GM19351 (cell line): Measurements from ENCODE around the gene CLMP.

Experiments used
- ATAC-seq: cut with Tn5 transposase; IDR thresholded peaks from one replicate; pipeline ENCODE4 v1.9.1; 2021; ENCODE audit warnings: mild to moderate bottlenecking, moderate library complexity; ENCODE audit not compliant: unreplicated experiment

CLMP gene, protein sequence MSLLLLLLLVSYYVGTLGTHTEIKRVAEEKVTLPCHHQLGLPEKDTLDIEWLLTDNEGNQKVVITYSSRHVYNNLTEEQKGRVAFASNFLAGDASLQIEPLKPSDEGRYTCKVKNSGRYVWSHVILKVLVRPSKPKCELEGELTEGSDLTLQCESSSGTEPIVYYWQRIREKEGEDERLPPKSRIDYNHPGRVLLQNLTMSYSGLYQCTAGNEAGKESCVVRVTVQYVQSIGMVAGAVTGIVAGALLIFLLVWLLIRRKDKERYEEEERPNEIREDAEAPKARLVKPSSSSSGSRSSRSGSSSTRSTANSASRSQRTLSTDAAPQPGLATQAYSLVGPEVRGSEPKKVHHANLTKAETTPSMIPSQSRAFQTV

DNA sequence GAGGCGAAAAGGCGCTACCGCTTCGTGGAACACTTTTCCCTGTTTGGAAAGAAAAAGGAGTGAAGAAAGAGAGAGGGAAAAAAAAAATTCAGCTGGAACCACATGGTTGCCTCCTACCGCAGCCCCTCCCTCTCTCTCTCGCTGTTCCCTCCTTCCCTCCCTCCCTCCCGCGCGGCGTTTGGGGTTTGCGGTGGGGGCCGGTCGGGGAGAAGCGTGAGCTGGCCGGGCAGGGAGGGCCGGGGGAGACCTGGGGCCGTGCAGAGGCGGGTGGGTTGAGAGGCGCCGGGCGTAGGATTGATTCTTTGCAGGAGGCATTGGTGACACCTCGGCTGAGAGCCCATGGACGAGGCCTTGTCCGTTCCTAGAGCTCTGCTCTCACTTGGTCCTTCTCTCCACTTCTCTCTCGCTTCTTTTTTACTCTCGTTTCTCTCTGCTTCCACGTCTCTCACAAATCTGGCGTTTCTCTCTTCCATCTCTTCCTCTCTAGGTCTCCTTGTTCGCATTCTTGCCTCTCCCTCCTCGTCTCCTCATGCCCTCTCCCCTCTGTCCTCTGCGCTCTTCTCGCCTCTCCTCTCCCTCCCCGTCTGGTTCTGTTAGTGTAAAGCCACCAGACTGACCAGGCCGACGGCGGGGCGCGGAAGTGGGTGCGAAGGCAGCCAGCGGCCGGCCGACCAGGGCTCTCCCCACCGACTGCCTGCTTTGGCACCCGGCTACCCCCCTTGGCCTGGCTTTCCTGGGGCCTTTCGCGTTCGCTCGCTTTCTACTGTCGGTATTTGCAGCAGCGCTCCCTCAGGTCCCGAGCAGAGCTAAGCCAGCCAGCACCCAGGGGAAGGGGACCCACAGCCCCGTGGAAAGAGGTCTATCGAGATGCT is at the start of gene CLMP:
CLMP (minus strand) TSS at position 61 of the 872 bp plus-strand sequence. CDS start 308 bp downstream, outside the sequence.
- no peak for ATAC-seq

DNA sequence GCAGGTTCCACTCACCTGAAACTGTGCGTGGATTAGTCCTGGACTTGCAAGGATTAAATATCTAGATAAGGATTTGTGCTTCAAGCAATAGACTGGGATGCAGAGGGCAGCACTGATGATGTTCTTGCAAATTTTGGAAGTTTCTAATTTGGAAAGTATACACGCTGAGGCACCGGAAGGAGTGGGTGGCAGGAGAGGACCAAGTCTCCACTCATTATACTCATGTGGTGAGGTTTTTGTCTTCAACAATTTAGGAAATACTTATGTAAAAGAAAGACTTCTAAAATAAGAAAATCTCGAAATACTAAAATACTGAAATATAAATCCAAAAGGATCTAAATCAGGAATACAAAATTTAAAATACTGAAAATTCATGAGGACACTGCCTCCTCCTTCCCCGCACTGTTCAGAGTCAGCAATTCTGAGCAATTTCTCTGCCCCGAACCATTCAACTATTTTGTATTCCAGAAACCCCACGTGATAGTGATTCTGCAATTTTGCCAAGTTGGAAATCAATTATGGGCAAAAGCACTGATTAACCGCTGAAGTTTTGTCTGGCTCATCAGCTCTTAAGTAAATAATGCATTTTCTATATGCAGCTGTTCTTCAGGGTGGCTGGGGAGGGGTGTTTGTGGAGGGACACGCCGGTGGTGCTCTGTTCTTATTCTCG is 47.0 kb upstream of the CLMP start:
- ATAC-seq = no peak

DNA sequence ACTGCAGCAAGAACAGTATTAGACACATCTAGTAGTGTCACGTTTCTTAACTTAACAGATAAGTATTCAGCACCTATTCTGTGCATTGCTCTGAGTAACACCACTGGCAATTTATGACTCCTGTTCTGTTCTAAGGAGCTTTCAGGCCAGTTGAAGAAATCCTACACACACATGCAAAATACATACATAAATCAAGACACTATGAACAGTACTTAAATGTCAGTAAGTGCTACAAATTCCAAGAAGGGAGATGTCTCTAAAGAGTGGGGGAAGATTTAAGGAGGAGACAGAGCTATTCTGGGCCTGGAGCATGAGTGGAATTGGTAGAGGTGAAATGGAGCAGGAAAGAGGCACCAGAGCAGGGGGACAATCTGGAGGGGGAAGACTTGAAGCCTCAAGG is 46.2 kb upstream of the CLMP start:
- ATAC-seq = no peak

DNA sequence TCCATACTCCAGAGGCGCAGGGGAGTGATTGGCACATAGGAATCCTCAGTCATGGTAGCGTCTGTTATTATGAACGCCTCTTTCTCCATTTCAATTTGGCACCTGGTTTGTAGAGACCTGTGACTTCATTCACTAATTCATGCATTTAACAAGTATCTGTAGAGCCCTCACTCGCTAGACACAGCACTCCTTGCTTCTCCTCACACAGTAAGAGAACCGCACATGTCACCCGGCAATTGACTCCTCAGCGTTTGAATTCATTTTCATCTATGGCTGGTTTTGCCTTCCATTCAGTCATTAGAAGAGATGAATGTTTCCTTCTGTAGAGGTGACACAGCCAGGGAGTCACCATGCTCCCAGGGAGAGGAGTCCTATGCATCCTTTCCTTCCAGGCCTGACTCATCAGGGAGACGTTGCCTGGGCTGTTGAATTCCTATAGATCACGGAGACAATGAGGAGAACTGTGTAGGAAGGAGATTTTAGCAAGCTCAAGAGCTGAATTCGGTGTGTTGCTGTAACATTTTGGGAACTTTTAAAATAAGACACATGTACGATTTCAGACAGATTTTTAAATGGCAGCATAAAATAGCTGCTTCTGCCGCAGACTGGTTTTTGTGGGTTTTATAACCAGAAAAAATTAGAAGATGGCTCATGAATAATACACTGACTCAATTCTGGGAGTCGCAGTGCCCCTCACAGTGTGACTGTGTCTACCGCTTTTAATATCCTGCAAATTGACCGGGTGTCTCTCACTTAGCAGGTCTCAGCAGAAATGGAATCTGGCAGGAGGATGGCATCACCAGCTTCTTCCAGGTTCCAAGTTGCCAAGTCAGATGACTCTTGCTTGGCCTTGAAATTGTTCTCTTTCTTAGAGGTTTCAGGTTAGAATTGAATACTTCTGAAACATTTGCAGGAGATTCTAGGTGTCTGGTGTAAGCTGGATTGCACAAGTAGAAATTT is 44.4 kb upstream of the CLMP start:
- no peak for ATAC-seq

DNA sequence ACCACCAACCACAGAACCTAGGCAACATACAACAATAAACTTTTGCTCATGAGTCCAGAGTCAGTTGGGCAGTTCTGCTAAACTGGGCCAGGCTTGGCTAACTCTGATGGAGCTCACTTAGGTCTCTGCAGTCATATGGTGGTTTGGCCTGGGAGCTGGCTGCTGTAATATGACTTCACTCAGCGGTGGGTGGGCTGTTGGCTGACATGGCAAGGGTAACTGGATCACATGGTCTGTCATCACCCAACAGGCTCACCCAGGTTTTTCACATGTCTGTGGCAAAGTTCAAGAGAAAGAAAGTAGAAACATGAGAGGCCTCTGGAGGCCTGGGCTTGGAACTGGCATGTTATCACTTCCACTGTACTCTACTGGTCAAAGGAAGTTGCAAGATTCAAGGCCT is 43.2 kb upstream of the CLMP start:
- ATAC-seq = no peak

DNA sequence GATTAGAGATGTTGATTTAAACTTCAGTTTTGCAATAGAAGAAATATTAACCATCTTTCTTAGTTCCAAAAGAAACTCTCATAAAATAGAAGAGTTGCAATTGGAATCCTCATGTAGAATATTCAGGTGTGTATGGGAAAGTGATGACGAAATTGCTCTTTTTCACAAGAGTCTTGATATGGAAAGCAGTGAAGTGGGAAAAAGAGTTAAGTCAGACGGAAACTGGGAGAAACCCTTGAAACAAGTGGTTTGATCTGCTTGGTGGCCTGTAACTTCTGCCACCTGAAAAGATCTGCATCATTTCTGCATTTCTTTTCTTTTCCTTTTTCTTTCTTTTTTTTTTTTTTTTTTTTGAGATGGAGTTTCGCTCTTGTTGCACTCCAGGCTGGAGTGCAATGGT is 41.8 kb upstream of the CLMP start:
- no peak for ATAC-seq

DNA sequence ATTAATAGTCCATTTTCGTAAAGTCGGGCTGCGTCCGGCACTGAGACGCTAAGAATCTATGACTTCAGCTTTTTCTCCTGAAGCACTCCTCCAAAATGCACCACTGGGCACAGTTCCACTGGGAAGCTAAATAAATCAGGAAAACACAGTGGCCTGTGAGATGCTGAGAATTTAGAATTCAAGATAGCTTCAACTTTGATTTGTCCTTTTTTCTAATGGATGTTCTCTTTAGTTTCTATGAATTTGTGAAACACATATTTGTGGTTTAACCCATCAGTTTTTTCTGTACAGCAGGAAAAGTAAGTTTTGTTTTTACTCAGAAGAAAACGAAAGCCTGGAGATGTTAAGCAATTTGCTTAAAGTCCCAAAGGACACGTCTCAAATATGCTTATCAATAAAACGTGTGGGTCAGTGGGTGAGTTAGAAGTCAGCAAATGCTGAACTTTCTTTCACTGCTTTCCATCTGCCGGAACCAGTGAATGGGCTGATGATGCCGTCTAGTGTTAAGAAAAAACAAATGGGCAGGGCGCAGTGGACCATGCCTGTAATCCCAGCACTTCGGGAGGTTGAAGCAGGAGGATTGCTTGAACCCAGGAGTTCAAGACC is 40.7 kb upstream of the CLMP start:
- ATAC-seq = no peak

DNA sequence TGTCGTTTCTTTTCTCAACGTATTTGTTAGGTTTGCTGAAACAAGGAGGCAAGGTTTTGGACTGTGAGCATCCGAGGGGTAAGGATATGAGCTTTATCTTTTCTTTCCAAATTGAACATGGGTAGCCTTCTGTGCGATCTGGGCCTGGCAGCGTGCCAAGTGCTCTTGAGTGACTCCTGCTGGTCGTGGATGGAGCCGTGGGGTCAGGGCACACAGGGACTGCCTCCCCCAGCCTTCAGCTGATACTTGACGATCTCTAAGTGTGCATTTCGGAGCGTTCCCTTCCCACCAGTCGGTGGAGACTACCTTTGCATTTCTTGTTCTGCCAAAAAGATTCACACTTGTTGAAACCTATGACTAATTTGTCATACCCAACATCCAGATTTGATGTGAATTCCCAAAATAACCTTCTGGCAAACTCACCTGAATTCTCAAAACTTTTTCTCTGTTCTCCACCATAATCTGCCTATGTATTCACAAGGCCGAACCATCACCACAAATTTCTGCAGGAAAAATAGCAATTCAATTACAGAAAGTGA is 40.1 kb upstream of the CLMP start:
- ATAC-seq = no peak

DNA sequence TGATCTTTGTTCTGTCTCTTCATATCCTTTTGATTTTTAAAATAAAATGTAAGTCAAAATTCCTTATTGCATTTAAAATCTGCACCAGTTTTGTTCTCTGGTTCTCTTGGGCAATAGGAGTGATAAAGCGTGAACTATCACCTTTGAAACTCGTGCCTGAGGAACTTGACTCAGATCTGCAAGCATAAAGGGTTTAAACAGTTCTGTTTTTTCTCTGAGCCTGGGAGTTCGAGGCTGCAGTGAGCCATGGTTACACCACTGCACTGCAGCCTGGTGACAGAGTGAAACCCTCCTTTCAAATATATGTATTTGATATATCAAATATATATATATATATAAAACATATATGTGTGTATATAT is 38.9 kb upstream of the CLMP start:
- ATAC-seq = no peak

DNA sequence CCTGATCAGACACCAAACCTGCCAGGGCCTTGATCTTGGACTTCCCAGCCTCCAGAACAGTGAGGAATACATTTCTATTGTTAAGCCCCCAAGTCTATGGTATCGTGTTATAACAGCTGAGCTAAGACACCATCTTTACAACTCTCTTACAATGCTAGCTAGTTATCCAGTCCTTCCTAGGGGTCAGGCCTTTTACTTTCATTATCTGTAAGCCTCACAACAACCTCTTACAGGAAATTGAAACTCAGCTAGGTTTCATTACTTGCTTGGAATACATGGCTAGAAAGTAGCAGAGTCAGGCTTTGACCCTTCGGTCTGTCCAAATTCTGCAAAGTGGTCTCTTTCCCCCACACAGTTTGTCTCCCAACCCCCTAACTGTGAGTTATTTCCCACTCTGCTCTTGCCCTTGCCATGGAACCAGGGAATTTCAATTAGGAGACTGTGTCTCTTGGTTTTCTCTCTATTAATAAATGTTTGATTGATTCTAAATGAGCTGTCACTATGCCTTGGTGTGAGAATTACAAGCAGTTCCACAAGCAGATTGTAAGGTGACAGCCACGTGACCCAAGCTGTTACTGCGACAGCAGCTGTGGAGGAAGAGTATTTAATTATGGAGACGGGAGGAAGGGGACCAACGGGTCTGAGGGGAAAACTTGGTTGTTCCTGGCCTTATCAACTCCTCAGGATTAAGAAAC is 38.4 kb upstream of the CLMP start:
- ATAC-seq = peak; percentile 97

DNA sequence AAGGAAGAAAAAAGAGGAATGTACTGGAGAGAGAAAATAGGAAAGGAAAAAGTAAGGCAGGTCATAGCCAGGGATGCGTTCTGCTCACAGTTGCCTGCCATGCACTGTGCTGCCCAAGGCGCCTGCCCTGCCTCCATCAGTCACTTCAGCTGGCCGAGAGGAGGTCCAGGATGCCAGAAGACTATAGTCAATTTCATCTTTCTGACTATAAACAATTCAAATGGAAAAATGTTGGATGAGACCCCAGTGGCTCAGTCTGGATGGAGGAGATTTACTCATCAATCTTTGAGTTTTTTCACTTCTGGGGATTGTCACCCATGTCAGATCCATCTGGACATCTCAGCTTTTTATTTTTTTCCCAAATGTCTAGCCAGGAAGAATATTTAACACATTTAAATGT is 36.7 kb upstream of the CLMP start:
- ATAC-seq = no peak

DNA sequence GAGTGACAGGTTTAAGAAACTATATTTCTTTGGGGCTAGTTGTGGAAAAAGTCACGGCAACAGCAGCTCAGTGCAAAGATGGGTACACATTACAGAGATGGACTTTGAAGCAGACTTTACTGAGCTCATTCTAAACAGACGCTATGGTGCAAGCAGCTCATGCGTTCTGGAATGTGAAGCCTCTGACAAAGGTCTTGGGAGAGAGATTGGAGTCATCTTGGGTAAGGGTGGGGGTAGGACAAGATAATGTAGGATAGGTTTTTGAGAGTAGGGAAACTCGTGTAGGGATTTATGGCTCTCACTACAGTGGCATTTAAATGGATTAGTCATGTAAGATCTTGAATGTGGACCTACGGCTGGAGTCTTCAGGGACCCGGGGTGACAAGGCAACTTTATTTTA is 36.2 kb upstream of the CLMP start:
- no peak for ATAC-seq

DNA sequence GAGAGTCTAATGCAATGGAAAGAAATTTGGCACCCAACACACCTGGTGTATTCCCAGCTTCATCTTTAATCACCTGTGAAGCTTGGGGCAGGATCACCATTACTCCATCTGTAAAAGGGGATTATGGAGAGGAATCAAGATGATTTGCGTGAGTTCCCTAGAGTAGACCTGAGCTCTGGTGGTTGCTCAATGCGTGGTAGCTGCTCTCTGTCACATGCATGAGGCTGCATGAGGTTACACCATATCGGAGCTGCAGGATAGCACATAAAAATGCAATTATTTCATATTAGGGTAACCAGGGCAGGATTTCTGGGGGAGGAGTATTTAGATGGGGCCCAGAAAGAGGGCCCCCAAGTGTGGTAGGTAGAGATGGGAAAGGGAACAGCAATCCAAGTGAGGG is 35.3 kb upstream of the CLMP start:
- ATAC-seq = no peak

DNA sequence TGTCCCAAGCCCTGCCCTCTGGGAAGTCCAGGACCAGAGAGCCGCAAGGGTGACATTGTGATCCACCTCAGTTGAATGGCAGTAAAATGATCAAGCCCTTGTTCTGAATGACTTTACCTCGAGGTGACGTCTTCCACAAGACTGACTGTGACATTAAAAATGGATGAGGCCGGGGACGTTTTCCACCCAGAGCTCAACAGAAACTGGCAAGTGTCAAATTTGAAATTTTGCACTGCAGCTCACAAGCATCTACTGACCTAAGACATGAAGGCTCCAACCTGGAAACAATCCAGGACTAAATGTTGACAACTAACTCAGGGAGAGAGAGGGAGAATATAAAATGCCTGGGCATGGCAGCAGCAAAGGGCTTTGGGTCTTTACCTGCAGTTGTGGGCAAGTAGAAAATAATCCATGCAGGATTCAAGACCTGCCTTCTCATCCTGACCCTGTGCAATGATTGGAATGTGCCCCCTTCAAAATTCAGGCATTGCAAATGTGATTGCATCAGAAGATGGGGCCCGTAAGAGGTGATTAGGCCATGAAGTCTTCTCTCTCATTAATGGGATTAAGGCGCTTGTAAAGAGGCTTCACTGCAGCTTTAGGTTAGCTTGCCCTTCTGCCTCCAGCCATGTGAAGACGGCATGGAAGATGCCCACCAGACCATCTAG is 33.6 kb upstream of the CLMP start:
- ATAC-seq = no peak

DNA sequence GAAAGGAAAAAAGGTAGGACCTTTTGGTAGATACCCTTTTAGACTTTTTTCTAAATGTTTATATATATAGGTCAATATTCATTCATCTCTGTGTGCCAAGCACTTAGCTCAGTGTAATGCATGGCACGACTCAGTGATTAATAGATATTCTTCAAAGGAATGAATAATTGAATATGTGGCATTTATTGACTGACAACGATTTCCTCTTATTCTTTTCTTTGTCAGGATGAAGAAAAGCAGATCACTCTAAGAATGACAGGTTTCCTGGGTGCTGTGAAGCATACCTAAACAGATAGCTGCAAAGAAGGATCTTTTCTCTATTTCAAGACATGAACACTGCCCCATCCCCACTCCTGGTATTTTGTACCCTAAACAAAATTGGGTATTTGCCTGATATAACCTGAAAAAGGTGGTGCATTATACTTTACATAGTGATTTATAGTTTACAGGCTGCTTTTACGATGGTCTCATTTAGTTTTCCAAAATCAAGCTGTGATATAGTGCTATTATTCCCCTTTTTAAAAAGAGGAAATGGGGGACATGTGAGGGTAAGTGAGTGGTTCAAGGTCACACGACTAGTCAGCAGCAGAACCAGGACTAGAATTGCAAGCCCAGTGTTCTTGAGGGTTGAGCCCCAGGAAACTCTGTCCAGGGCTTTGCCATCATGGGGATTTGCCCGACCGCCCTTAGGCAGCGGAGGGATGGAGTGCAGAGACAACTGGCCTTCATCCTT is 32.9 kb upstream of the CLMP start:
- no peak for ATAC-seq

DNA sequence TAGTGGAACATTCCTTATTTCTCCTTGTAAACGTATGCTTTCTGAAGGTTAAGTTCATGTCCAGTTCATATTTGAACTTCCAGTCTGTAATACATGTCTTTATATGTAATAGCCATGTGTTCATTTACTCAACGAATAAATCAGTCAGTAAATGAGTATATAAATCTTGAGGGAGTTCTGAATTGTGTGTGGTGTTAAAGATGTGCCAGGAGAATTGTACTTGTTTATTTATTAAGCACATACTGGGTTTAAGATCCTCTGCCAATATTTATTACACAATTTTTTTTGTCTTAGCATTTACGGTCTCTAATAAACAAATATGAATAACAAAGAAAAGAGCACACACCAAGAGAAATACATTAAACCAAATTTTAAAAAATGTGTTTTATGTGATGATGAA is 26.5 kb upstream of the CLMP start:
- ATAC-seq = no peak

DNA sequence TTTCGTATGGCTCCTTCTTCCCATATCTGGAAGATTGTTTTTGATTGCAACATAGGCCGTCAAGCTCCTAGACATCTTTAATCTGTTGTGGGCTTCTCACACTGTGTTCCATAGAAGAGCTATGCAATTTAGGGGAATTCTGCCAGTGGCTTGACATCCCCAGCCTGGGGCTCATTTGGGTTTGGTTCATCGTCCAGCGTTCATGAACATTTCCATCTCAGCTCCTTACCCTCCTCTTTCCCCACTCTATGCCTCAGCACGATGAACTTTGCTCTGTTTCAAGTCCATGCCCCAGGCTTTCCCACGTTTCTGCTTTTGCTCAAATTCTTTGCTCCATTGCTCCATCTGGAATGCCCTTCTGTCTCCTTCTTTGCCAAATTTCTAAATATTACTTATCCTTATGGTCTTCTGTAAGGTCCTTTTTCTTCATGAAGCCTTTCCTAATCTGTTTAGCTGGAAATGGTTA is 26.1 kb upstream of the CLMP start:
- no peak for ATAC-seq
